Measurements from ENCODE around the gene TMEM132A.

TMEM132A gene

DNA sequence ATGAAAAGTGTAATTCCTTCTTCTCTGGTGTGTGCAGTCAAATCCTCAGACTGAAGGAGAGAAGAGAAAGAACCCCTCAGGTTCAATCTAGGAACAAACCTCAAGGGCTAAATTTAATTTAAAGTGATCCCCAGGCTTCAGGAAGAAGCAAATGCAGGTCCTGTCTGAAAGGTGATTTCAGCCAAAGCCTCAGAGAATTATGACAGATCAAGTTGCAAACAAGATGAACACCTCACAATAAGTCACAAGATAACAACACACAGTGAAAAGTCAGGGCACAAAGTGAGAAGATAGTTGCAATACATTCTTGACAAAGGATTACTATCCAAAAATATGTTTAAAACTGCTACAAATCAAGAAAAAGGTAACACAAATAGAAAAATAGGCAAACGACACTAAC is 45.2 kb upstream of the TMEM132A start:
- ChIA-PET CTCF (no interaction called here), POLR2A (no interaction called here)
- TF ChIP-seq ARNT (IDR thresholded peaks at IDR 0.05) (no peak), HDGF (IDR thresholded peaks at IDR 0.05; ENCODE audit: borderline replicate concordance) (no peak), SP1 (IDR thresholded peaks at IDR 0.05) (no peak), TARDBP (IDR thresholded peaks at IDR 0.05) (no peak), FOXA1 (IDR thresholded peaks at IDR 0.05) (no peak), PKNOX1 (IDR thresholded peaks at IDR 0.05) (no peak), ELF4 (IDR thresholded peaks at IDR 0.05) (no peak), L3MBTL2 (conservative IDR thresholded peaks at IDR 0.05) (no peak), FOXM1 (IDR thresholded peaks at IDR 0.05; ENCODE audit: borderline replicate concordance) (no peak), BHLHE40 (IDR thresholded peaks at IDR 0.05; ENCODE audit: borderline replicate concordance) (no peak), CTBP1 (IDR thresholded peaks at IDR 0.05; ENCODE audit: borderline replicate concordance) (no peak)
- no peak for DNase-seq (ENCODE audit: extremely low spot score)

DNA sequence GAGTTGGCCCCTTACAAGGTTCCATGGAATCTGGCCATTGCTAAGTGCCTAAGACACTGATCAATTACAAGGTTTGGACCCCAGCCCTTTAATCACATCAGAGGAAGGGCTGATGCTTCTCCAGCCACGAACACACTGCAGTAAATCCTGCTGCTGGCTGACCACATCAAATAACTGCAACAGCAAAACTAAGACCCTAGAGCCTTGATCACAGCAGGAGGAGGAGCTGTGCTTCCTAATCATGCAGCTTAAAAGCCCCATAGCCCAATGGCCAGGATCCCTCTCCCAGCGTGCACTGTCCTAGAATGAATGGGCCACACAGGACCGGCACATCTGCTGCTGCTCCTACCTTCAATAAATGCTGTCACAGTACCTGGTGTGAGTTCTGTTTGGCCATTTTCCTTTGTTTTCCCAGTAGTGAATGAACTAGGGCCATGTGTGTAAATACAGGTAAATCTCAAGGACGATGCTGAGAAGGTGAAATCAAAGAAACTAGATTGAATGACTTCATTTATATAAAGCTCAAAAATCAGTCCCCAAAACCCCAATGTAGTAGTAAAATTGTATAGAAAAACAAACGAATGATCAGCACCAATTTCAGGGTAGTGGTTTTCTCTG is 44.2 kb upstream of the TMEM132A start:
- no peak for DNase-seq (ENCODE audit: extremely low spot score)
- ChIA-PET POLR2A (no interaction called here), CTCF (no interaction called here)
- TF ChIP-seq LEF1 (IDR thresholded peaks at IDR 0.05; ENCODE audit: borderline replicate concordance) (no peak), ZNF384 (IDR thresholded peaks at IDR 0.05) (no peak), TARDBP (IDR thresholded peaks at IDR 0.05) (no peak), FOXM1 (IDR thresholded peaks at IDR 0.05; ENCODE audit: borderline replicate concordance) (no peak), SUZ12 (IDR thresholded peaks at IDR 0.05) (no peak), FOXK2 (IDR thresholded peaks at IDR 0.05) (no peak), BHLHE40 (IDR thresholded peaks at IDR 0.05; ENCODE audit: borderline replicate concordance) (no peak)

- no peak for DNase-seq (ENCODE audit: extremely low spot score)
- POLR2A ChIA-PET = no interaction called here
- CTCF ChIA-PET = interaction anchor here (1.2 kb wide), 1 partner anchor 9 kb away, joined by 3 read pairs; no protein-coding TSS in a partner anchor
Observed at GRCh38 chr11:60880643-60881282, 43.5 kb upstream of the TMEM132A start.

GRCh38 chr11:60887556-60887955 is 36.7 kb upstream of the TMEM132A start:
- ChIA-PET POLR2A (interaction anchor here (0.8 to 1.9 kb wide), 4 partner anchors 16 to 56 kb away, joined by 4 to 6 read pairs (median 4); partner anchors contain the start of gene TMEM109), CTCF (interaction anchor here (0.8 to 1.7 kb wide), 8 partner anchors 12 to 112 kb away, joined by 3 to 31 read pairs (median 5); no protein-coding TSS in a partner anchor)
- DNase-seq (ENCODE audit: extremely low spot score) = peak; percentile 51
- TF ChIP-seq NFRKB (IDR thresholded peaks at IDR 0.05) (no peak), TARDBP (IDR thresholded peaks at IDR 0.05) (no peak), FOXA1 (IDR thresholded peaks at IDR 0.05) (no peak), ELF4 (IDR thresholded peaks at IDR 0.05) (no peak), ZNF384 (IDR thresholded peaks at IDR 0.05) (no peak), FOXM1 (IDR thresholded peaks at IDR 0.05; ENCODE audit: borderline replicate concordance) (no peak), ARNT (IDR thresholded peaks at IDR 0.05) (no peak), CTBP1 (IDR thresholded peaks at IDR 0.05; ENCODE audit: borderline replicate concordance) (no peak), SUZ12 (IDR thresholded peaks at IDR 0.05) (no peak), BHLHE40 (IDR thresholded peaks at IDR 0.05; ENCODE audit: borderline replicate concordance) (no peak), SP1 (IDR thresholded peaks at IDR 0.05) (no peak), HDGF (IDR thresholded peaks at IDR 0.05; ENCODE audit: borderline replicate concordance) (no peak), FOXK2 (IDR thresholded peaks at IDR 0.05) (no peak), L3MBTL2 (conservative IDR thresholded peaks at IDR 0.05) (no peak), LEF1 (IDR thresholded peaks at IDR 0.05; ENCODE audit: borderline replicate concordance) (no peak), PKNOX1 (IDR thresholded peaks at IDR 0.05) (no peak)

More at GRCh38 chr11:60880643-60881282, 43.5 kb upstream of the TMEM132A start:
- TF ChIP-seq TARDBP (IDR thresholded peaks at IDR 0.05) = no peak
- no peak for TF ChIP-seq FOXM1 (IDR thresholded peaks at IDR 0.05; ENCODE audit: borderline replicate concordance)
- no peak for TF ChIP-seq LEF1 (IDR thresholded peaks at IDR 0.05; ENCODE audit: borderline replicate concordance)
- no peak for TF ChIP-seq ARNT (IDR thresholded peaks at IDR 0.05)
- TF ChIP-seq FOXA1 (IDR thresholded peaks at IDR 0.05) = no peak
- no peak for TF ChIP-seq ZNF384 (IDR thresholded peaks at IDR 0.05)
- TF ChIP-seq SP1 (IDR thresholded peaks at IDR 0.05) = no peak
- no peak for TF ChIP-seq NFRKB (IDR thresholded peaks at IDR 0.05)
- no peak for TF ChIP-seq HDGF (IDR thresholded peaks at IDR 0.05; ENCODE audit: borderline replicate concordance)
- TF ChIP-seq ELF4 (IDR thresholded peaks at IDR 0.05) = no peak
- TF ChIP-seq BHLHE40 (IDR thresholded peaks at IDR 0.05; ENCODE audit: borderline replicate concordance) = no peak
- no peak for TF ChIP-seq SUZ12 (IDR thresholded peaks at IDR 0.05)
- TF ChIP-seq CTBP1 (IDR thresholded peaks at IDR 0.05; ENCODE audit: borderline replicate concordance) = no peak

GRCh38 chr11:60889869-60890311 is 34.4 kb upstream of the TMEM132A start:
- CTCF ChIA-PET = interaction anchor here (2.2 kb wide), 1 partner anchor 10 kb away, joined by 12 read pairs; no protein-coding TSS in a partner anchor

More at GRCh38 chr11:60889869-60890311, 34.4 kb upstream of the TMEM132A start:
- DNase-seq (ENCODE audit: extremely low spot score) = no peak
- POLR2A ChIA-PET = no interaction called here
- TF ChIP-seq ARNT (IDR thresholded peaks at IDR 0.05) (no peak), PKNOX1 (IDR thresholded peaks at IDR 0.05) (peak; percentile 45)
